Skeletal muscle satellite cell (primary cell): Measurements from ENCODE around the gene ATAD3C.

Experiments used
- H3K27me3 ChIP-seq: 2 replicates; pipeline ENCODE4 v1.7.0; 2013; ENCODE audit warnings: low read length; ENCODE audit not compliant: control insufficient read depth, insufficient read depth
- H3K36me3 ChIP-seq: 2 replicates; pipeline ENCODE4 v1.7.0; 2013; ENCODE audit warnings: mild to moderate bottlenecking, control low read depth, low read length; ENCODE audit not compliant: insufficient read depth
- H3K4me1 ChIP-seq: 2 replicates; pipeline ENCODE4 v1.7.0; 2013; ENCODE audit warnings: low read length; ENCODE audit not compliant: control insufficient read depth, insufficient read depth
- H3K4me2 ChIP-seq: 2 replicates; pipeline ENCODE4 v1.7.0; 2013; ENCODE audit warnings: mild to moderate bottlenecking, low read length
- H3K4me3 ChIP-seq: 2 replicates; pipeline ENCODE4 v1.7.0; 2013; ENCODE audit warnings: low read length
- H3K9ac ChIP-seq: 2 replicates; pipeline ENCODE4 v1.7.0; 2013; ENCODE audit warnings: mild to moderate bottlenecking, low read depth, low read length, moderate library complexity
- H3K9me3 ChIP-seq: replicated peaks from 2 replicates; pipeline ENCODE4 v1.7.0; 2013; ENCODE audit warnings: mild to moderate bottlenecking, control low read depth, low read length

The ATAD3C gene

GRCh38 chr1:1434131-1434823 lies 15.2 kb upstream of the ATAD3C start:
- H3K9ac ChIP-seq = no peak overlapping the region
- H3K27me3 ChIP-seq = peaks cover 21% of the 10 kb centered on the region
- H3K4me2 ChIP-seq = no peak overlapping the region
- peaks cover 50% of the 10 kb centered on the region for H3K4me1 ChIP-seq
- no peaks in the 10 kb centered on the region for H3K9me3 ChIP-seq
- H3K4me3 ChIP-seq = no peak overlapping the region
- no peaks in the 10 kb centered on the region for H3K36me3 ChIP-seq

GRCh38 chr1:1434824-1435105 lies 14.7 kb upstream of the ATAD3C start:
- no peaks in the 10 kb centered on the region for H3K36me3 ChIP-seq
- H3K9ac ChIP-seq = no peak overlapping the region
- H3K4me3 ChIP-seq = no peak overlapping the region
- H3K4me2 ChIP-seq = peak overlapping the region; percentile 84
- peaks cover 50% of the 10 kb centered on the region for H3K4me1 ChIP-seq
- no peaks in the 10 kb centered on the region for H3K9me3 ChIP-seq
- H3K27me3 ChIP-seq = peaks cover 21% of the 10 kb centered on the region

GRCh38 chr1:1435106-1435903 lies 14.2 kb upstream of the ATAD3C start, which contains the start of gene VWA1:
Gene VWA1 (plus strand): TSS chr1:1435690. CDS start chr1:1435749, 59 bp downstream.
- Histone ChIP-seq H3K4me3 (peak within 1 kb of the TSS; percentile 66), H3K4me1 (peaks cover 45% of the 10 kb centered on the region), H3K4me2 (peak within 1 kb of the TSS; percentile 84), H3K36me3 (no peaks in the 10 kb centered on the region), H3K9me3 (no peaks in the 10 kb centered on the region), H3K9ac (peak within 1 kb of the TSS; percentile 30), H3K27me3 (peaks cover 21% of the 10 kb centered on the region)

GRCh38 chr1:1435911-1436629 lies 13.4 kb upstream of the ATAD3C start:
- peak overlapping the region; percentile 30 for H3K9ac ChIP-seq
- peaks cover 21% of the 10 kb centered on the region for H3K27me3 ChIP-seq
- H3K36me3 ChIP-seq = no peaks in the 10 kb centered on the region
- H3K4me1 ChIP-seq = peaks cover 43% of the 10 kb centered on the region
- H3K4me2 ChIP-seq = peak overlapping the region; percentile 84
- H3K9me3 ChIP-seq = no peaks in the 10 kb centered on the region
- peak overlapping the region; percentile 66 for H3K4me3 ChIP-seq

GRCh38 chr1:1436630-1437032 lies 12.9 kb upstream of the ATAD3C start:
- Histone ChIP-seq H3K9me3 (no peaks in the 10 kb centered on the region), H3K9ac (no peak overlapping the region), H3K4me3 (no peak overlapping the region), H3K4me1 (peaks cover 43% of the 10 kb centered on the region), H3K36me3 (no peaks in the 10 kb centered on the region), H3K27me3 (peaks cover 21% of the 10 kb centered on the region), H3K4me2 (no peak overlapping the region)

GRCh38 chr1:1437033-1437903 lies 12.2 kb upstream of the ATAD3C start:
- no peaks in the 10 kb centered on the region for H3K36me3 ChIP-seq
- no peak overlapping the region for H3K9ac ChIP-seq
- H3K4me2 ChIP-seq = no peak overlapping the region
- H3K9me3 ChIP-seq = no peaks in the 10 kb centered on the region
- H3K4me1 ChIP-seq = peaks cover 36% of the 10 kb centered on the region
- H3K4me3 ChIP-seq = no peak overlapping the region
- H3K27me3 ChIP-seq = peaks cover 22% of the 10 kb centered on the region

- Histone ChIP-seq H3K4me2 (no peak overlapping the region), H3K4me1 (peaks cover 32% of the 10 kb centered on the region), H3K4me3 (no peak overlapping the region), H3K9ac (no peak overlapping the region), H3K9me3 (no peaks in the 10 kb centered on the region), H3K27me3 (peaks cover 27% of the 10 kb centered on the region), H3K36me3 (no peaks in the 10 kb centered on the region)
Observed at GRCh38 chr1:1437904-1438376, 11.5 kb upstream of the ATAD3C start.

- Histone ChIP-seq H3K36me3 (no peaks in the 10 kb centered on the region), H3K4me3 (no peak overlapping the region), H3K4me1 (peaks cover 23% of the 10 kb centered on the region), H3K9ac (no peak overlapping the region), H3K9me3 (no peaks in the 10 kb centered on the region), H3K27me3 (peaks cover 27% of the 10 kb centered on the region), H3K4me2 (no peak overlapping the region)
Observed at GRCh38 chr1:1438531-1439381, 10.7 kb upstream of the ATAD3C start.

- Histone ChIP-seq H3K4me1 (peaks cover 17% of the 10 kb centered on the region), H3K4me3 (no peak overlapping the region), H3K27me3 (peaks cover 30% of the 10 kb centered on the region), H3K4me2 (no peak overlapping the region), H3K9ac (no peak overlapping the region), H3K36me3 (no peaks in the 10 kb centered on the region), H3K9me3 (no peaks in the 10 kb centered on the region)
Observed at GRCh38 chr1:1439546-1440261, 9.8 kb upstream of the ATAD3C start.
